ENCODE data around the gene GATB. TPM values are rescaled to one million over a fixed set of nuclear protein-coding genes. Genes with fewer than 3 reads are reported as not detected.
A peak's percentile ranks its signal among the peaks of the same experiment; 100 is the strongest.

GATB gene
- total and polyA plus RNA-seq, 5 donors, result 87.5 to 182 (median 94.1) TPM

- DNase-seq (no peak), ATAC-seq (no peak)
- no peaks in the 10 kb centered on the region for H3K27me3 ChIP-seq (ENCODE audit: control insufficient read depth, insufficient read depth)
- WGBS, result 74% methylated on average over 7 of the region's 7 CpGs
- H3K4me3 ChIP-seq (ENCODE audit: low read length), result no peak overlapping the region
- H3K27ac ChIP-seq (ENCODE audit: low read length), result no peak overlapping the region
- H3K9me3 ChIP-seq (ENCODE audit: control insufficient read depth, low read length), result no peaks in the 10 kb centered on the region
- intact Hi-C loops (cut with DNase I), result no loop called here
- H3K4me1 ChIP-seq (ENCODE audit: control insufficient read depth, insufficient read depth, low read length), result peaks cover 2% of the 10 kb centered on the region
Observed at GRCh38 chr4:151661873-151662272, 98.9 kb downstream of the GATB start.

GRCh38 chr4:151660676-151661075 is 100.1 kb downstream of the GATB start:
- intact Hi-C loops (cut with DNase I), result no loop called here
- no peak overlapping the region for H3K27ac ChIP-seq (ENCODE audit: low read length)
- no peak for ATAC-seq
- no peaks in the 10 kb centered on the region for H3K27me3 ChIP-seq (ENCODE audit: control insufficient read depth, insufficient read depth)
- no peaks in the 10 kb centered on the region for H3K9me3 ChIP-seq (ENCODE audit: control insufficient read depth, low read length)
- no peak for DNase-seq
- no peak overlapping the region for H3K4me3 ChIP-seq (ENCODE audit: low read length)
- no peaks in the 10 kb centered on the region for H3K4me1 ChIP-seq (ENCODE audit: control insufficient read depth, insufficient read depth, low read length)

- H3K4me3 ChIP-seq (ENCODE audit: low read length), result no peak overlapping the region
- H3K27ac ChIP-seq (ENCODE audit: low read length), result no peak overlapping the region
- no peaks in the 10 kb centered on the region for H3K27me3 ChIP-seq (ENCODE audit: control insufficient read depth, insufficient read depth)
- no peak for DNase-seq
- no peak for ATAC-seq
- no peaks in the 10 kb centered on the region for H3K4me1 ChIP-seq (ENCODE audit: control insufficient read depth, insufficient read depth, low read length)
- intact Hi-C loops (cut with DNase I), result no loop called here
- H3K9me3 ChIP-seq (ENCODE audit: control insufficient read depth, low read length), result no peaks in the 10 kb centered on the region
- 68% methylated on average over 12 of the region's 12 CpGs for WGBS
Observed at GRCh38 chr4:151659601-151660364, 101.0 kb downstream of the GATB start.

- H3K4me3 ChIP-seq (ENCODE audit: low read length), result no peak overlapping the region
- H3K9me3 ChIP-seq (ENCODE audit: control insufficient read depth, low read length), result no peaks in the 10 kb centered on the region
- no peaks in the 10 kb centered on the region for H3K27me3 ChIP-seq (ENCODE audit: control insufficient read depth, insufficient read depth)
- H3K4me1 ChIP-seq (ENCODE audit: control insufficient read depth, insufficient read depth, low read length), result no peaks in the 10 kb centered on the region
- H3K27ac ChIP-seq (ENCODE audit: low read length), result no peak overlapping the region
- intact Hi-C loops (cut with DNase I), result no loop called here
- no peak for DNase-seq
- ATAC-seq, result no peak
Observed at GRCh38 chr4:151658959-151659600, 101.7 kb downstream of the GATB start.

GRCh38 chr4:151657896-151658295 is 102.9 kb downstream of the GATB start:
- intact Hi-C loops (cut with DNase I), result no loop called here
- H3K4me1 ChIP-seq (ENCODE audit: control insufficient read depth, insufficient read depth, low read length), result no peaks in the 10 kb centered on the region
- no peak overlapping the region for H3K27ac ChIP-seq (ENCODE audit: low read length)
- H3K27me3 ChIP-seq (ENCODE audit: control insufficient read depth, insufficient read depth), result no peaks in the 10 kb centered on the region
- H3K9me3 ChIP-seq (ENCODE audit: control insufficient read depth, low read length), result no peaks in the 10 kb centered on the region
- WGBS, result 97% methylated on average over 5 of the region's 5 CpGs
- ATAC-seq, result no peak
- no peak overlapping the region for H3K4me3 ChIP-seq (ENCODE audit: low read length)
- DNase-seq, result no peak

GRCh38 chr4:151656058-151656457 is 104.7 kb downstream of the GATB start:
- Histone ChIP-seq H3K9me3 (ENCODE audit: control insufficient read depth, low read length) (no peaks in the 10 kb centered on the region), H3K4me1 (ENCODE audit: control insufficient read depth, insufficient read depth, low read length) (no peaks in the 10 kb centered on the region), H3K27me3 (ENCODE audit: control insufficient read depth, insufficient read depth) (no peaks in the 10 kb centered on the region), H3K4me3 (ENCODE audit: low read length) (no peak overlapping the region), H3K27ac (ENCODE audit: low read length) (no peak overlapping the region)
- WGBS, result 84% methylated on average over 8 of the region's 8 CpGs
- DNase-seq (no peak), ATAC-seq (no peak)
- intact Hi-C loops (cut with DNase I), result no loop called here

- Histone ChIP-seq H3K4me1 (ENCODE audit: control insufficient read depth, insufficient read depth, low read length) (no peaks in the 10 kb centered on the region), H3K27ac (ENCODE audit: low read length) (no peak overlapping the region), H3K9me3 (ENCODE audit: control insufficient read depth, low read length) (no peaks in the 10 kb centered on the region), H3K27me3 (ENCODE audit: control insufficient read depth, insufficient read depth) (no peaks in the 10 kb centered on the region), H3K4me3 (ENCODE audit: low read length) (no peak overlapping the region)
- ATAC-seq (no peak), DNase-seq (no peak)
- WGBS, result 79% methylated on average over 7 of the region's 7 CpGs
- intact Hi-C loops (cut with DNase I), result no loop called here
Observed at GRCh38 chr4:151653548-151653918, 107.3 kb downstream of the GATB start.

GRCh38 chr4:151652841-151653547 is 107.8 kb downstream of the GATB start:
- intact Hi-C loops (cut with DNase I), result no loop called here
- H3K9me3 ChIP-seq (ENCODE audit: control insufficient read depth, low read length), result no peaks in the 10 kb centered on the region
- H3K4me1 ChIP-seq (ENCODE audit: control insufficient read depth, insufficient read depth, low read length), result no peaks in the 10 kb centered on the region
- peak; percentile 42 to 64 for ATAC-seq
- no peak for DNase-seq
- WGBS, result 48% methylated on average over 3 of the region's 3 CpGs
- no peak overlapping the region for H3K4me3 ChIP-seq (ENCODE audit: low read length)
- H3K27me3 ChIP-seq (ENCODE audit: control insufficient read depth, insufficient read depth), result no peaks in the 10 kb centered on the region
- no peak overlapping the region for H3K27ac ChIP-seq (ENCODE audit: low read length)

GRCh38 chr4:151651496-151651895 is 109.3 kb downstream of the GATB start:
- no peaks in the 10 kb centered on the region for H3K9me3 ChIP-seq (ENCODE audit: control insufficient read depth, low read length)
- WGBS, result 79% methylated on average over 1 of the region's 1 CpG
- DNase-seq, result no peak
- no peaks in the 10 kb centered on the region for H3K27me3 ChIP-seq (ENCODE audit: control insufficient read depth, insufficient read depth)
- no peak for ATAC-seq
- H3K4me3 ChIP-seq (ENCODE audit: low read length), result no peak overlapping the region
- intact Hi-C loops (cut with DNase I), result no loop called here
- no peaks in the 10 kb centered on the region for H3K4me1 ChIP-seq (ENCODE audit: control insufficient read depth, insufficient read depth, low read length)
- H3K27ac ChIP-seq (ENCODE audit: low read length), result no peak overlapping the region

- no peaks in the 10 kb centered on the region for H3K9me3 ChIP-seq (ENCODE audit: control insufficient read depth, low read length)
- 82% methylated on average over 13 of the region's 13 CpGs for WGBS
- intact Hi-C loops (cut with DNase I), result no loop called here
- DNase-seq (no peak), ATAC-seq (peak; percentile 9 to 49)
- no peaks in the 10 kb centered on the region for H3K4me1 ChIP-seq (ENCODE audit: control insufficient read depth, insufficient read depth, low read length)
- H3K4me3 ChIP-seq (ENCODE audit: low read length), result no peak overlapping the region
- H3K27ac ChIP-seq (ENCODE audit: low read length), result no peak overlapping the region
- H3K27me3 ChIP-seq (ENCODE audit: control insufficient read depth, insufficient read depth), result no peaks in the 10 kb centered on the region
Observed at GRCh38 chr4:151649479-151649878, 111.3 kb downstream of the GATB start.

- DNase-seq (no peak), ATAC-seq (no peak)
- Histone ChIP-seq H3K27me3 (ENCODE audit: control insufficient read depth, insufficient read depth) (no peaks in the 10 kb centered on the region), H3K9me3 (ENCODE audit: control insufficient read depth, low read length) (no peaks in the 10 kb centered on the region), H3K4me1 (ENCODE audit: control insufficient read depth, insufficient read depth, low read length) (no peaks in the 10 kb centered on the region), H3K4me3 (ENCODE audit: low read length) (no peak overlapping the region), H3K27ac (ENCODE audit: low read length) (no peak overlapping the region)
- 72% methylated on average over 5 of the region's 5 CpGs for WGBS
- intact Hi-C loops (cut with DNase I), result no loop called here
Observed at GRCh38 chr4:151646322-151646721, 114.5 kb downstream of the GATB start.

All from right cardiac atrium (tissue), 5 donors.